IMR-90 (cell line): Measurements from ENCODE around the gene AP3B1.

Experiments
- CHD1 ChIP-seq: IDR thresholded peaks from 2 replicates; pipeline ENCODE4 v1.6.1; 2012; ENCODE audit warnings: low read depth, low read length, improper control_type of control experiment
- POLR2A ChIP-seq: IDR thresholded peaks from 2 replicates; pipeline ENCODE4 v1.6.1; 2012; ENCODE audit warnings: mild to moderate bottlenecking, low read depth, low read length
- TF ChIP-seq, protein P1 (sequence below): conservative IDR thresholded peaks from 2 replicates; pipeline ENCODE4 v1.5.1; 2012; ENCODE audit warnings: mild to moderate bottlenecking, low read depth, low read length, improper control_type of control experiment

DNA sequence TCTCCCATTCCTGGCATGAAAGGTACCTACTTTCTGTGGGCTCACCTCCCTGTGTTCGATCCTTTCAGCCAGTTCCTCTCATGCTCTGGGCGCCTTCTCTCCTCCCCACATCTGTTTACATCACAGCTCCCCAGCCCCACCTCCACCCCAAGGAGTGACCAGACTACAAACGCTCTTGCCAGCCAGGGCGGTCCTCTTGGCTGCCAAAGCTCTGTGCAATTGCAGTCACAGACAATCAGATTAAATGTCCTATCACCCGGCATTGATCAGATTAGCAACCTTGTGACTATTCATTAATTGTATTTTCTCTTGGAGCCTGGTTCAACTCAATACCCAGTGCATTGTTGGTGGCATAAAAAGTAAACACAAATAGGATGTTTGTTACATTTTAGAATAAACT lies 307.2 kb downstream of the AP3B1 start:
- no peak for TF ChIP-seq POLR2A
- TF ChIP-seq, protein P1, sequence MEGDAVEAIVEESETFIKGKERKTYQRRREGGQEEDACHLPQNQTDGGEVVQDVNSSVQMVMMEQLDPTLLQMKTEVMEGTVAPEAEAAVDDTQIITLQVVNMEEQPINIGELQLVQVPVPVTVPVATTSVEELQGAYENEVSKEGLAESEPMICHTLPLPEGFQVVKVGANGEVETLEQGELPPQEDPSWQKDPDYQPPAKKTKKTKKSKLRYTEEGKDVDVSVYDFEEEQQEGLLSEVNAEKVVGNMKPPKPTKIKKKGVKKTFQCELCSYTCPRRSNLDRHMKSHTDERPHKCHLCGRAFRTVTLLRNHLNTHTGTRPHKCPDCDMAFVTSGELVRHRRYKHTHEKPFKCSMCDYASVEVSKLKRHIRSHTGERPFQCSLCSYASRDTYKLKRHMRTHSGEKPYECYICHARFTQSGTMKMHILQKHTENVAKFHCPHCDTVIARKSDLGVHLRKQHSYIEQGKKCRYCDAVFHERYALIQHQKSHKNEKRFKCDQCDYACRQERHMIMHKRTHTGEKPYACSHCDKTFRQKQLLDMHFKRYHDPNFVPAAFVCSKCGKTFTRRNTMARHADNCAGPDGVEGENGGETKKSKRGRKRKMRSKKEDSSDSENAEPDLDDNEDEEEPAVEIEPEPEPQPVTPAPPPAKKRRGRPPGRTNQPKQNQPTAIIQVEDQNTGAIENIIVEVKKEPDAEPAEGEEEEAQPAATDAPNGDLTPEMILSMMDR = no peak
- TF ChIP-seq CHD1 = no peak
